ENCODE data around the gene GALNT15.

GALNT15 gene, protein sequence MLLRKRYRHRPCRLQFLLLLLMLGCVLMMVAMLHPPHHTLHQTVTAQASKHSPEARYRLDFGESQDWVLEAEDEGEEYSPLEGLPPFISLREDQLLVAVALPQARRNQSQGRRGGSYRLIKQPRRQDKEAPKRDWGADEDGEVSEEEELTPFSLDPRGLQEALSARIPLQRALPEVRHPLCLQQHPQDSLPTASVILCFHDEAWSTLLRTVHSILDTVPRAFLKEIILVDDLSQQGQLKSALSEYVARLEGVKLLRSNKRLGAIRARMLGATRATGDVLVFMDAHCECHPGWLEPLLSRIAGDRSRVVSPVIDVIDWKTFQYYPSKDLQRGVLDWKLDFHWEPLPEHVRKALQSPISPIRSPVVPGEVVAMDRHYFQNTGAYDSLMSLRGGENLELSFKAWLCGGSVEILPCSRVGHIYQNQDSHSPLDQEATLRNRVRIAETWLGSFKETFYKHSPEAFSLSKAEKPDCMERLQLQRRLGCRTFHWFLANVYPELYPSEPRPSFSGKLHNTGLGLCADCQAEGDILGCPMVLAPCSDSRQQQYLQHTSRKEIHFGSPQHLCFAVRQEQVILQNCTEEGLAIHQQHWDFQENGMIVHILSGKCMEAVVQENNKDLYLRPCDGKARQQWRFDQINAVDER

DNA sequence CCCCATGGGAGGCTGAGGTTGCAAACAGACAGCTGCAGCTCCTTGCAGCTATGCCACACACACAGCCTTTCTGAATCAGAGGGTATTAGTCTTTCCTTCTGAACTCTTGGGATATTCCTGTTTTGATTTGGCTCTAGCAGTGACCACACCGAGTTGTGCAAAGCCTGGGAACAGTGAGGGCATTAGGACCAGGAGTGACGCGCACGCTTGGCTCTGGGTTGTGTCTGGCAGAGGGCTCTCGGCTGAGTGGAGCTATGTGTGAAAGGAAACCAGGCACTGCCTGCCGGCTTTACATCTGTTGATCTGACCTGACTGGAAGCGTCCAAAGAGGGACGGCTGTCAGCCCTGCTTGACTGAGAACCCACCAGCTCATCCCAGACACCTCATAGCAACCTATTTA is at the start of gene GALNT15:
TSS of gene GALNT15 (plus strand) at position 292 of the 400 bp plus-strand sequence. CDS start 472 bp downstream, outside the sequence.
- FAIRE-seq, result no peak
- TF ChIP-seq, protein P1, sequence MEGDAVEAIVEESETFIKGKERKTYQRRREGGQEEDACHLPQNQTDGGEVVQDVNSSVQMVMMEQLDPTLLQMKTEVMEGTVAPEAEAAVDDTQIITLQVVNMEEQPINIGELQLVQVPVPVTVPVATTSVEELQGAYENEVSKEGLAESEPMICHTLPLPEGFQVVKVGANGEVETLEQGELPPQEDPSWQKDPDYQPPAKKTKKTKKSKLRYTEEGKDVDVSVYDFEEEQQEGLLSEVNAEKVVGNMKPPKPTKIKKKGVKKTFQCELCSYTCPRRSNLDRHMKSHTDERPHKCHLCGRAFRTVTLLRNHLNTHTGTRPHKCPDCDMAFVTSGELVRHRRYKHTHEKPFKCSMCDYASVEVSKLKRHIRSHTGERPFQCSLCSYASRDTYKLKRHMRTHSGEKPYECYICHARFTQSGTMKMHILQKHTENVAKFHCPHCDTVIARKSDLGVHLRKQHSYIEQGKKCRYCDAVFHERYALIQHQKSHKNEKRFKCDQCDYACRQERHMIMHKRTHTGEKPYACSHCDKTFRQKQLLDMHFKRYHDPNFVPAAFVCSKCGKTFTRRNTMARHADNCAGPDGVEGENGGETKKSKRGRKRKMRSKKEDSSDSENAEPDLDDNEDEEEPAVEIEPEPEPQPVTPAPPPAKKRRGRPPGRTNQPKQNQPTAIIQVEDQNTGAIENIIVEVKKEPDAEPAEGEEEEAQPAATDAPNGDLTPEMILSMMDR (IDR thresholded peaks at IDR 0.05; ENCODE audit: insufficient read depth, missing control alignments), result no peak
- DNase-seq (ENCODE audit: insufficient read length, low spot score), result no peak

DNA sequence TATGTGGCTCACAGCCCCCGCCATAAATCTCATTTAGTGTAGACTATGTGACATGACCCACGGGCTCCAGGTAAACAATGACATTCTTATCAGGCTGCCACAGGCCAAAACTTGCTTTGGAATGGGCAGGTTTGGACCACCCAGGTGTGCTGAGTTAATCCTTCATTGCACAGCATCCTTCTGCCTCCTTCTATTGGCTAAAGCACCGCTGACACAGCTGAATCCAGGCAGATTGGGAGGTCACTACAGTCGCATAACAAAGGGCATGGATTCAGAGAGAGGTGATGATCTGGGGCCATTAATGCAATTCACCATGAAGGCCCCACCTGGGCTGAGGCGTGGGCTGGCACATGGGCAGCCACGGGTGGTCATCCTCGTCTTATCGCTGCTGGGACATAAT is 47.8 kb upstream of the GALNT15 start:
- DNase-seq (ENCODE audit: insufficient read length, low spot score) (no peak), FAIRE-seq (no peak)
- TF ChIP-seq, protein P1 (IDR thresholded peaks at IDR 0.05; ENCODE audit: insufficient read depth, missing control alignments), result no peak

GRCh38 chr3:16127249-16127648 is 47.2 kb upstream of the GALNT15 start:
- FAIRE-seq (no peak), DNase-seq (ENCODE audit: insufficient read length, low spot score) (no peak)
- TF ChIP-seq, protein P1 (IDR thresholded peaks at IDR 0.05; ENCODE audit: insufficient read depth, missing control alignments), result no peak

DNA sequence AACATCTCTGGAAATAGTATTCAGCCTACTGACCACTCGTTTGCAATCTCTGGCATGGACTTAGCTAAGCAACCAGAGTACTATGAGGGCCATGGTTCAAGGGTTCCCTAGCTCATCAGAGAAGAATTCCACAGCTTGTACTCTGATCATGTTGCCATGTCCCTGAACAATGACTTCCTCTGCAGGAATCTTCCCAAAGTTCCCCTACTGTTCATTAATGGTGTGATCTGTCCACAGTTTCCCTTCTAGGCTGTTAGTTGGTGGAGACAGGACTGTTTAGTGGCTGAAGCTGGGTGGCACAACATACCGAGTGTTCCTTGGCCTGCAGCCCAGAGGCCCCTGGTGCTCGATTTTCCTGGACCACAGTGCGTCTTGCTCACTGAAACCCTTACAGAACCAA is 44.4 kb upstream of the GALNT15 start:
- no peak for DNase-seq (ENCODE audit: insufficient read length, low spot score)
- TF ChIP-seq, protein P1 (IDR thresholded peaks at IDR 0.05; ENCODE audit: insufficient read depth, missing control alignments), result no peak
- FAIRE-seq, result no peak

GRCh38 chr3:16132190-16132589 is 42.3 kb upstream of the GALNT15 start:
- FAIRE-seq (no peak), DNase-seq (ENCODE audit: insufficient read length, low spot score) (no peak)
- TF ChIP-seq, protein P1 (IDR thresholded peaks at IDR 0.05; ENCODE audit: insufficient read depth, missing control alignments), result no peak

DNA sequence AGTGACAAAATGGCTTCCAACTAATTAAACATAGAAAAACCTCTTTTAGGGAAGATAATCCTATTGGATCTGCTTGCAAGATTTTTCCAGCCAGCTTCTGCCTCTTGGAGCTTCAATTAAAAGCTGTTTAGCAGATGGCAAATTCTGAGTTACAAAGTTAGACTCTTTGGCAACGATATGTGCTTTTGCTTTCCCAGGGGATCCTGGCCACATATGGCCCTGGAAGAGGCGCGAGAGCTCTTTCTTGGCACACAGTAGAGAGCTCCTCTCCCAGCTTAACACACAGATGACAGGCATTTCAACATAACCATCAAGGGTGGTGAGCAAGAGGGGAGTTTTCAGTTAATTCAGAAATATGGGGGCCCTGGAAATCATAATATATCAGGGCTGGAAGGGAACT is 41.6 kb upstream of the GALNT15 start:
- TF ChIP-seq, protein P1 (IDR thresholded peaks at IDR 0.05; ENCODE audit: insufficient read depth, missing control alignments), result no peak
- no peak for DNase-seq (ENCODE audit: insufficient read length, low spot score)
- peak; percentile 80 for FAIRE-seq

Measured in D721Med (cell line).